ENCODE results near the gene NUP153.

Gene NUP153

GRCh38 chr6:17638212-17638715 is 68.5 kb downstream of the NUP153 start:
- TF ChIP-seq CTCF (IDR thresholded peaks at IDR 0.05), result no peak
- H3K4me3 ChIP-seq, result no peak overlapping the region
- no peak for DNase-seq (ENCODE audit: low spot score)
- peak overlapping the region; percentile 6 to 54 for H3K27ac ChIP-seq

GRCh38 chr6:17635568-17635967 is 71.2 kb downstream of the NUP153 start:
- Histone ChIP-seq H3K4me3 (no peak overlapping the region), H3K27ac (no peak overlapping the region)
- DNase-seq (ENCODE audit: low spot score), result no peak
- TF ChIP-seq CTCF (IDR thresholded peaks at IDR 0.05), result no peak

- no peak overlapping the region for H3K4me3 ChIP-seq
- DNase-seq (ENCODE audit: low spot score), result no peak
- TF ChIP-seq CTCF (IDR thresholded peaks at IDR 0.05), result no peak
- no peak overlapping the region for H3K27ac ChIP-seq
These were observed 73.1 kb downstream of the NUP153 start for GRCh38 chr6:17633465-17634188.

GRCh38 chr6:17632934-17633333 is 73.8 kb downstream of the NUP153 start:
- H3K4me3 ChIP-seq, result no peak overlapping the region
- TF ChIP-seq CTCF (IDR thresholded peaks at IDR 0.05), result no peak
- no peak overlapping the region for H3K27ac ChIP-seq
- no peak for DNase-seq (ENCODE audit: low spot score)

- no peak for TF ChIP-seq CTCF (IDR thresholded peaks at IDR 0.05)
- no peak for DNase-seq (ENCODE audit: low spot score)
- Histone ChIP-seq H3K4me3 (no peak overlapping the region), H3K27ac (no peak overlapping the region)
These were observed 76.1 kb downstream of the NUP153 start for GRCh38 chr6:17630511-17631073.

- H3K27ac ChIP-seq, result no peak overlapping the region
- no peak for DNase-seq (ENCODE audit: low spot score)
- TF ChIP-seq CTCF (IDR thresholded peaks at IDR 0.05), result no peak
- no peak overlapping the region for H3K4me3 ChIP-seq
These were observed 76.8 kb downstream of the NUP153 start for GRCh38 chr6:17629824-17630510.

All from coronary artery (tissue), 2 donors.